GM10248 (cell line): ENCODE measurements around the gene HRH1.

Experiments
- CTCF ChIA-PET: fragments of 300-600 bp; sonication (Branson Sonifier 250); formaldehyde crosslinking; extraction: SDS; loops from one replicate; lab custom pipeline; 2021; ENCODE audit warnings: antibody characterized with exemption; lab: Yijun Ruan, JAX
- POLR2A ChIA-PET: fragments of 350-650 bp; sonication (Branson Sonifier 250); formaldehyde crosslinking; extraction: SDS; loops from one replicate; lab custom pipeline; 2020; ENCODE audit warnings: antibody characterized with exemption; lab: Yijun Ruan, JAX
- DNase-seq: peaks from one replicate; pipeline ENCODE4 v3.0.0; 2012; ENCODE audit errors: extremely low spot score
- TF ChIP-seq, protein P1 (sequence below): IDR thresholded peaks from 2 replicates; pipeline ENCODE4 v1.5.1; 2012; ENCODE audit warnings: mild to moderate bottlenecking, low read depth; ENCODE audit errors: extremely low read depth, missing control alignments, control extremely low read depth

HRH1 gene

DNA sequence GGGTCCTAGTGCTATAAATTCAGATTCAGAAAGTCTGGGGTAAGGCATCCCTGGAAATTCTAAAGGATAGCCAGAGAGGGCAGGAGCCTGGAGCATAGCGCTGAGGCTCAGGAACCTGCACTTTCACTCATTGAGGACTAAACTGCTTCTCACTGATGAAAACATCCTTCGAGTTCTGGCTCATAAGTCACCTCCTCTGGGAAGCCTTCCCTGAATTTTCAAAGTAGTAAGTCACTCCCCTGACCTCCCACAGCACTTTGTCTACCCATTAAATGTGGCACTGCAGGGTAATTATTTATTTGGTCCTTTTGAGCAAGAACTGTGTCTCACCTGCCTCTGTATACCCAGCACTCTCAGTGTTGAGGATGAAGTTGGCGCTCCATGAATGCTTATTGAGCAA, 30.9 kb downstream of the HRH1 start:
- ChIA-PET CTCF (no interaction called here), POLR2A (no interaction called here)
- DNase-seq, result no peak
- TF ChIP-seq, protein P1, sequence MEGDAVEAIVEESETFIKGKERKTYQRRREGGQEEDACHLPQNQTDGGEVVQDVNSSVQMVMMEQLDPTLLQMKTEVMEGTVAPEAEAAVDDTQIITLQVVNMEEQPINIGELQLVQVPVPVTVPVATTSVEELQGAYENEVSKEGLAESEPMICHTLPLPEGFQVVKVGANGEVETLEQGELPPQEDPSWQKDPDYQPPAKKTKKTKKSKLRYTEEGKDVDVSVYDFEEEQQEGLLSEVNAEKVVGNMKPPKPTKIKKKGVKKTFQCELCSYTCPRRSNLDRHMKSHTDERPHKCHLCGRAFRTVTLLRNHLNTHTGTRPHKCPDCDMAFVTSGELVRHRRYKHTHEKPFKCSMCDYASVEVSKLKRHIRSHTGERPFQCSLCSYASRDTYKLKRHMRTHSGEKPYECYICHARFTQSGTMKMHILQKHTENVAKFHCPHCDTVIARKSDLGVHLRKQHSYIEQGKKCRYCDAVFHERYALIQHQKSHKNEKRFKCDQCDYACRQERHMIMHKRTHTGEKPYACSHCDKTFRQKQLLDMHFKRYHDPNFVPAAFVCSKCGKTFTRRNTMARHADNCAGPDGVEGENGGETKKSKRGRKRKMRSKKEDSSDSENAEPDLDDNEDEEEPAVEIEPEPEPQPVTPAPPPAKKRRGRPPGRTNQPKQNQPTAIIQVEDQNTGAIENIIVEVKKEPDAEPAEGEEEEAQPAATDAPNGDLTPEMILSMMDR, result no peak

DNA sequence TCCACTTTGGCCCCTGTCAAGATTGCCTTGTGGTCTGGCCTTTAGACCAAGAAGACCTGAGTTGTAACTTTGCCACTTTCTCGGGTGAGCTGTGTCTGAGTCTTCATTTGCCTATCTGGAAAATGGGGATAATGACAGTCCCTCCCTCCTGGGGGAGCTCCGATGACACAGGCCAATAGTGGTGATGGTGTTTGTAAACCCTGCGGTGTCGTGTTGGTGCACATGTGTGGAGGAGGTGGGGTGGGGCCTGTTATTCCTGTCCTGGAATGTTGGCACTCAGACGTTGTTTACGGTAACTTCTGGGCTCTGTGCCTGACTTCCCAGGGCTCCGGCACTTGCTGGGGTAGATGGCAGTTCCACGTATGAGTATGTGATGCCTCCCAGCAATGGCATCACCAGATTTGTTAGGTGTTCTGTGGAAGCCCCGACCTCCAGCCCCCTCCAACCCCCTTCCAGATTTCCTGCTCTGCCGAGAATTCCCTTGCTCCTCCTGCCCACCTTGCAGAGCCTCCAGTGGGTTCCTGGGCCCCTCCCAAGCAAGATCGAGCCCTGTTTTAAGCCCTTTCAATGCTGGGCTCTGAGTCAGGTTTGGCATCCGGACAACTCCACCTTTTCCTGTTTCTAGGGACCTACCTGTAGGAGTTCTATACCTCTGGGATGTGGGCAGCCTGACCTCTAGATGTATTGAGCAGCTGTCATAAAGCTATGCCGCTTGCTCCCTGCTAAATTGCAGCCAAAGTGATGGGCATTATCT, 31.4 kb downstream of the HRH1 start:
- TF ChIP-seq, protein P1, result no peak
- ChIA-PET CTCF (interaction anchor here (1.1 to 1.3 kb wide), 2 partner anchors 15 to 150 kb away, joined by 3 to 4 read pairs; no protein-coding TSS in a partner anchor), POLR2A (no interaction called here)
- DNase-seq, result no peak

DNA sequence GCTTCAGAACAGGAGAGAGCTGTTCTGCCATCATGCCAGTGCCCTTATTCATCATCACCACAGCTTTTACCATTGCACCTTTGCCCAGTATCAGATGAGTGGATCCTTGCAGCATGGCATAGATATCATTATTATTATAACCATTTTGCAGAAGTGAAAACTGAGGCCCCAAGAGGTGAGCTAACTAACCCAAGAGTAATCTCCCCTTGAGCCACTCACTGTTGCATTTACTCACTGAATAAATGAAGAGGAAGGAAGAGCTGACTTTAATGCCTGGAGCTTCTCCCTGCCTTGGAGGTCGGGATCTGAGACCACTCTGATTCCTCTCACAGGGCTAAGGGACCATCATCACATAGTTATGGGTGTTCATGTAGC, 32.0 kb downstream of the HRH1 start:
- TF ChIP-seq, protein P1, result no peak
- no peak for DNase-seq
- ChIA-PET CTCF (interaction anchor here (1.1 to 1.3 kb wide), 2 partner anchors 14 to 149 kb away, joined by 3 to 4 read pairs; no protein-coding TSS in a partner anchor), POLR2A (no interaction called here)

DNA sequence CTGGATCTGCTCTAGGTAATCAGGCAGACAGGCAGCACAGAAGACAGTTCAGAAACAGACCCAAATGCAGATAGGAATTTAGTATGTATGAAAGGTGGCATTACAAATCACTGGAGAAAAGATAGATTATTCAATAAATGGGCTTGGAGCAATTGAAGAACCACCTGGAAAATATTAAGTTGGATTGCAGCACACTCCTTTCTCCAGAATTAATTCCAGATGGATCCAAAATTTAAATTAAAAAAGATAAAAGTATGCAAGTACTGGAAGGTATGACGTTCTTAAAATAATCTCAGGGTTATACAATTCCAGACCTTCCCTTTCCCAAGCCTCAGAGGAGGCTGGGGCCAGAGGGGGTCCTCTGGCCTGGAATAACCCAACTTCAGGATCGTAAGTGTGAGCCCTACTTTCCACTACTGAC, 32.5 kb downstream of the HRH1 start:
- ChIA-PET POLR2A (no interaction called here), CTCF (interaction anchor here (1.1 to 1.3 kb wide), 2 partner anchors 14 to 149 kb away, joined by 3 to 4 read pairs; no protein-coding TSS in a partner anchor)
- no peak for DNase-seq
- TF ChIP-seq, protein P1, result no peak

DNA sequence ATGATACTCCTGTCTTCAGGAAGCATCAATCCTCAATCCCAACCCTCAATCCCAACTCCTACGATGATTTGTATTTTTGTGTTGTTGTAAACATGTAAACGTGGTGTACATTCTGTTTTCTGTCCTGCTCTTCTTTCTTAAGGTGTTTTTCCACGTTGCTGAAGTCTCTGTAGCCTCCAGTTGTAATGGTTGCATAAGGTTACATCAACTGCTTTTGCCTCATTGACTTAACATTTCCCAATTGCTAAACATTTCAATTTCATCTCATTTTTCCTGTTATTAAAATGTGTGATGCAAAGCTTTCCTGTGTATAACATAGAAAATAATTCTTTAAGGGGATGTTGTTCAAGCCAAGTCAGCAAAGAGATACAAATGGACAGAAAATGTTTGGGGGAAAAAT, 33.4 kb downstream of the HRH1 start:
- TF ChIP-seq, protein P1, result no peak
- ChIA-PET POLR2A (no interaction called here), CTCF (no interaction called here)
- no peak for DNase-seq

DNA sequence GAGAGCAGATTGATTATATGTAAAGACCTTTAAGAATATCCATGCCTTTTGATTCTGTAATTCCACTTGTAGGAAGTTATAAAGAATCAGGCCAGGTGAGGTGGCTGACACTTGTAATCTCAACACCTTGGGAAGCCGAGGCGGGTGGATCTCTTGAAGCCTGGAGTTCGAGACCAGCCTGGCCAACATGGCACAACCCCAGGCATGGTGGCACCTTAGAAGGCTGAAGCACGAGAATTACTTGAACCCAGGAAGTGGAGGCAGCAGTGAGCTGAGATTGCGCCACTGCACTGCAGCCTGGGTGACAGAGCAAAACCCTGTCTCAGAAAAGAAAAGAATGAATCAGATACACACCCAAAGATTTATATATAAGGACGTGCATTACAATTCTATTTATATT, 33.9 kb downstream of the HRH1 start:
- POLR2A ChIA-PET, result no interaction called here

More for the DNA sequence above, 33.9 kb downstream of the HRH1 start:
- DNase-seq, result no peak
- CTCF ChIA-PET, result no interaction called here
- TF ChIP-seq, protein P1, result no peak
